HG03378 (cell line): Measurements from ENCODE around the gene CCDC88C.
"Not testable (repeated sequence)": the region's sequence is repeated elsewhere in the genome, so short reads cannot be mapped to it uniquely, and the experiment has no call there.

ENCODE experiments used
- ATAC-seq: cut with Tn5 transposase; IDR thresholded peaks from one replicate; pipeline ENCODE4 v1.9.1; 2021; ENCODE audit warnings: mild to moderate bottlenecking, moderate library complexity; ENCODE audit not compliant: unreplicated experiment

CCDC88C gene

GRCh38 chr14:91417120-91417982, at the start of gene CCDC88C:
Gene CCDC88C (minus strand): TSS chr14:91417820. CDS start chr14:91417690, 130 bp downstream.
- no peak for ATAC-seq

- ATAC-seq = no peak
Measured at GRCh38 chr14:91466192-91466591, 48.6 kb upstream of the CCDC88C start.

- no peak for ATAC-seq
Measured at GRCh38 chr14:91464615-91465205, 47.1 kb upstream of the CCDC88C start.

- no peak for ATAC-seq
Measured at GRCh38 chr14:91458612-91459011, 41.0 kb upstream of the CCDC88C start.

- ATAC-seq = no peak
Measured at GRCh38 chr14:91456283-91456682, 38.7 kb upstream of the CCDC88C start.

GRCh38 chr14:91454580-91454979, 37.0 kb upstream of the CCDC88C start:
- ATAC-seq = no peak

GRCh38 chr14:91454155-91454554, 36.5 kb upstream of the CCDC88C start:
- no peak for ATAC-seq

- ATAC-seq = no peak
Measured at GRCh38 chr14:91453744-91454143, 36.1 kb upstream of the CCDC88C start.

GRCh38 chr14:91444335-91445020, 26.9 kb upstream of the CCDC88C start:
- no peak for ATAC-seq

GRCh38 chr14:91439345-91439744, 21.7 kb upstream of the CCDC88C start:
- ATAC-seq = no peak

GRCh38 chr14:91438845-91439244, 21.2 kb upstream of the CCDC88C start:
- ATAC-seq = no peak

GRCh38 chr14:91436266-91436665, 18.6 kb upstream of the CCDC88C start:
- not testable (repeated sequence) for ATAC-seq

- ATAC-seq = no peak
Measured at GRCh38 chr14:91429385-91429784, 11.8 kb upstream of the CCDC88C start.

- not testable (repeated sequence) for ATAC-seq
Measured at GRCh38 chr14:91428931-91429330, 11.3 kb upstream of the CCDC88C start.

GRCh38 chr14:91425531-91425944, 7.9 kb upstream of the CCDC88C start:
- ATAC-seq = not testable (repeated sequence)

- no peak for ATAC-seq
Measured at GRCh38 chr14:91424813-91425530, 7.4 kb upstream of the CCDC88C start.

- ATAC-seq = no peak
Measured at GRCh38 chr14:91420686-91421085, 3.1 kb upstream of the CCDC88C start.

GRCh38 chr14:91419451-91419850, 1.8 kb upstream of the CCDC88C start:
- no peak for ATAC-seq

- ATAC-seq = no peak
Measured at GRCh38 chr14:91419044-91419397, 1.4 kb upstream of the CCDC88C start.

- peak; percentile 31 for ATAC-seq
Measured at GRCh38 chr14:91418387-91419043, 895 bp upstream of the CCDC88C start.

- ATAC-seq = no peak
Measured at GRCh38 chr14:91417983-91418386, 365 bp upstream of the CCDC88C start.
